GM12873 (cell line): ENCODE measurements around the gene FLRT1.

Source experiments
- CTCF ChIP-seq: IDR thresholded peaks from 2 replicates; pipeline ENCODE4 v1.5.1; 2012; ENCODE audit warnings: low read depth, mild to moderate bottlenecking, moderate library complexity, low read length, control low read depth; ENCODE audit not compliant: insufficient read depth; ENCODE audit errors: missing control alignments

Gene FLRT1

DNA sequence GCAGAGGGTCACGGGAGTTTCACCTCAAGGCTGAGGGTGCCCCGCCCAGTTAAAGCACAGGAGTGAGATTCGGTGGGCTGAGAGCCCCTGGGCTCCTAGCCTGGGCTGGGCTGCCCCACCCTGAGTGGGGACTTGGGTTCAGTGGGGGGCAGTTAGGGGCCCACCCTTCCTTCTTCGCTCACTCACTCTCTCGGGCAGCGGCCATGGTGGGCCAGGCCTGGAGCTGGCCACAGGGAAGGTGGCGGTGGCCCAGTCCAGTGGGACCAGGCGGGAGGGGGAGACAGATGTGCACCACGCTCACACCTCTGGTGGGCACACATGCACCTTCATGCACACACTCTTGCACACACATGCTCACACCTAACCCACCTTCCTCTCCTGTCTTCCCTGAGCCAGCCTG lies 6.1 kb downstream of the FLRT1 start:
- TF ChIP-seq CTCF = no peak

- no peak for TF ChIP-seq CTCF
Measured at GRCh38 chr11:64042301-64042700, 6.6 kb downstream of the FLRT1 start.

- no peak for TF ChIP-seq CTCF
Measured at GRCh38 chr11:64043545-64043944, 7.8 kb downstream of the FLRT1 start.

DNA sequence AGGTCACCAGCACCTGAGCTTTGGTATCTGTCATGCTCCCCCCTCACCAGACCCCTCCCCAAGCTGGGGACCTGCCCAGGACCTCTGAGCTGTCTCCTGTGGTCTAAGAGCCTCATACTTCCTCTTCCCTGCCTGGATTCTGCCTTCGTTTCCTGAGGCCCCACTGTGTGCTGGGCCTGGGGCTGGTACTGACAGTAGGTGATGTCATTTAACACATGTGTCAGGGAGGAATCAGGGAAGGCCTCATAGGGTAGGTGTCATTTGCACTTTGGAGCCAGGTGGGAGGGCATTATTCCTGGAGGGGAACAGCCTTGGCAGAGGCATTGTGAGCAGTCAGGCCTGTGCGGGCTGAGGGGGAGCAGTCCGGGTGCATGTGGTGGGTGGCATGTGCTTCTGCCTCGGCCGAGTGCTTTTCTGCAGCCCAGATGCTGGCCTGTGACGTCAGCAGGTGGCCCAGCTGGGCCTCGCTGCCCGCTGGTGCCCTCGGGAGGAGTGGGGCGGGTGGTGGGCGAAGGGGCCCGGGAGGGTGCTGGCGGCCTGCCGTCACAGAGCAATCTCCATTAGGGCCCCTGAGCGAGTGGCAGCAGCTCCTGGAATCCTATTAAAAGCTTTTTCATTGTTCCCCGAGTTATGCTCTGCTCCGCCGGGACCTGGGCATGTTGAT lies 9.1 kb downstream of the FLRT1 start:
- no peak for TF ChIP-seq CTCF

- TF ChIP-seq CTCF = no peak
Measured at GRCh38 chr11:64045700-64046099, 10.0 kb downstream of the FLRT1 start.

DNA sequence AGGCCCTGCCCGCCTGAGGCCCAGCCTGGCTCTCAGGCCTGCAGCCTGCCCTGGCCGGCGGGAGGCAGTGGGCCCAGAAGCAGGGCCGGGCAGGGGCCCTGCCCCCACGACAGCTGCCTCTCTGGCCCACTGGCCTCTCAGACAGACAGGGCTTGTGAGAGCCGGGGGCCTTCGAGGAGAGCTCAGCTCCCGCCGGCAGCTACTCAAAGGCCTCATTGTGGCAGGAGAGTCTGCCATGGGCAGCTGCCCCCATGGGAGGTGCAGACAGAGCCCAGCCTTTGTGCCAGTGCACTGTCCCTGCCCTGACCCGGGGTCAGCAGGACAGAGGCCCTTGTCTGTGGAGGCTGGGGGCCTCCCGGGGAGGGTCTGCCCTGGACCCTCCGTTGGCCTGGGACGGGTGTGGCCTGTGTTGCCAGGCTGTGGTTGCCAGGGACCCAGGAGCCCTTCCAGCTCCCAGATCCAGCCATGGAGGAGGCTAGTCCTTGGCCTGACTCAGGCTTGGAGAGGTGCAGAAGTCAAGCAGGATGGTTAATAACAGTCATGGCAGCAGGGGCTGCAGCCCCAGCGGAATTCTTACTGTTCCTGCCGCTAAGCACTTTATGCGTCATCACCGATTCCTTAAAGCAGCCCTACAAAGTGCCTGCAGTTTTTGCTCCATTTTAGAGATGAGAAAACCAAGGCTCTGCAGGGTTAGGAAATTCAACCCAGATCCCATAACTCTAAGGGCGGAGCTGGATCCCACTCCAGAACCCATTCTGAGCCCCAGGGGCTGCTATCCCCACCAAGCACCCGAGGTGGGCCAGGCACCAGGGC lies 12.5 kb downstream of the FLRT1 start:
- TF ChIP-seq CTCF = no peak

- TF ChIP-seq CTCF = no peak
Measured at GRCh38 chr11:64049509-64049908, 13.8 kb downstream of the FLRT1 start.
